ENCODE measurements around the gene PPFIA4. TPM values are rescaled to one million over a fixed set of nuclear protein-coding genes. Genes with fewer than 3 reads are reported as not detected.

The PPFIA4 gene
- total RNA-seq, 1 experiment from 2014 or later, result 10.8 TPM

DNA sequence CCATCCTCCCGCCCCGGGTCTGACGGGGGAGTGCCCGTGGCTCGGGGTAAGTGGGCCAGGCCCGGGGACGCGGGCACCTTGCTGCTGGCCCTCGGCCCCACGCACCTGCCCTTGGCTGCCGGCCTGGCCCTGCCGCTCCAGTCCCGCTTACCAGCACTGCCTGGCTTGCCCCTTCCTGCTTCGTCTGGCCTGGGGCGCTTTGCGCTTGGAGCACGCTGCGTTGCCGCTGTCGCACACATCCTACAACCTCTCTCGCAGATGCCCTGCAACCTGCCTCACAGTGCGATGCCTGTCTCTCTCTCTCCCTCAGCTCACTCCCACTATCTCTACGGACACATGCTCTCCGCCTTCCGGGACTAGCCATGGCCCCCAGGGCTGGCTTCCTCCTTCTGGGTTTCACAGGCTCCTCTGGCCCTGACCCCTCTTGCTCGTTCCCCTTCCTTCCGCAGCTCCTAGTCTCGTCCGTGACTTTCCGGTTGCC lies 49.8 kb downstream of the PPFIA4 start:
- no peak for TF ChIP-seq FOSL1 (IDR thresholded peaks at IDR 0.05; ENCODE audit: low read depth)
- TF ChIP-seq YY1 (IDR thresholded peaks at IDR 0.05; ENCODE audit: extremely low read depth, insufficient replicate concordance, low read depth, low read length), result no peak
- TF ChIP-seq POLR2A (IDR thresholded peaks at IDR 0.05; ENCODE audit: borderline replicate concordance, extremely low read depth, insufficient read depth, insufficient read length), result no peak
- TF ChIP-seq SP1 (IDR thresholded peaks at IDR 0.05; ENCODE audit: low read depth), result no peak
- TF ChIP-seq EZH2phosphoT487 (IDR thresholded peaks at IDR 0.05; ENCODE audit: borderline replicate concordance), result no peak
- TF ChIP-seq, protein P1, sequence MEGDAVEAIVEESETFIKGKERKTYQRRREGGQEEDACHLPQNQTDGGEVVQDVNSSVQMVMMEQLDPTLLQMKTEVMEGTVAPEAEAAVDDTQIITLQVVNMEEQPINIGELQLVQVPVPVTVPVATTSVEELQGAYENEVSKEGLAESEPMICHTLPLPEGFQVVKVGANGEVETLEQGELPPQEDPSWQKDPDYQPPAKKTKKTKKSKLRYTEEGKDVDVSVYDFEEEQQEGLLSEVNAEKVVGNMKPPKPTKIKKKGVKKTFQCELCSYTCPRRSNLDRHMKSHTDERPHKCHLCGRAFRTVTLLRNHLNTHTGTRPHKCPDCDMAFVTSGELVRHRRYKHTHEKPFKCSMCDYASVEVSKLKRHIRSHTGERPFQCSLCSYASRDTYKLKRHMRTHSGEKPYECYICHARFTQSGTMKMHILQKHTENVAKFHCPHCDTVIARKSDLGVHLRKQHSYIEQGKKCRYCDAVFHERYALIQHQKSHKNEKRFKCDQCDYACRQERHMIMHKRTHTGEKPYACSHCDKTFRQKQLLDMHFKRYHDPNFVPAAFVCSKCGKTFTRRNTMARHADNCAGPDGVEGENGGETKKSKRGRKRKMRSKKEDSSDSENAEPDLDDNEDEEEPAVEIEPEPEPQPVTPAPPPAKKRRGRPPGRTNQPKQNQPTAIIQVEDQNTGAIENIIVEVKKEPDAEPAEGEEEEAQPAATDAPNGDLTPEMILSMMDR (IDR thresholded peaks at IDR 0.05 in 2 of 3, conservative IDR thresholded peaks at IDR 0.05 in 1 of 3; ENCODE audit: borderline replicate concordance in 1 of 3, insufficient read depth in 1 of 3, low read depth in 2 of 3, low read length in 2 of 3), result no peak
- TF ChIP-seq TCF7L2 (IDR thresholded peaks at IDR 0.05; ENCODE audit: borderline replicate concordance, extremely low read depth, insufficient read depth, insufficient read length), result no peak
- no peak for TF ChIP-seq CEBPB (IDR thresholded peaks at IDR 0.05; ENCODE audit: low read depth)
- H3K79me2 ChIP-seq (ENCODE audit: insufficient read depth, low read length), result no peaks in the 10 kb centered on the region
- H3K9me2 ChIP-seq (ENCODE audit: insufficient read depth), result no peaks in the 10 kb centered on the region
- no peak overlapping the region for H3K4me2 ChIP-seq (ENCODE audit: low read length)
- ChIA-PET POLR2A (no interaction called here), CTCF (no interaction called here), RAD21 (ENCODE audit: low non-redundant PET in 1 of 2, low total read pairs in 2 of 2, uncharacterized antibody in 2 of 2, unreplicated experiment in 2 of 2) (no interaction called here)
- no peak for DNase-seq (ENCODE audit: low read depth, low spot score)
- no peak overlapping the region for H2AFZ ChIP-seq (ENCODE audit: low read depth, low read length, poor library complexity, severe bottlenecking)
- H3K27ac ChIP-seq (ENCODE audit: low read depth, low read length), result no peak overlapping the region
- H3K27me3 ChIP-seq (ENCODE audit: insufficient read depth, low read length), result no peaks in the 10 kb centered on the region
- intact Hi-C loops (cut with micrococcal nuclease), result no loop called here
- H3K9ac ChIP-seq (ENCODE audit: low read length), result no peak overlapping the region
- H4K20me1 ChIP-seq (ENCODE audit: insufficient read depth), result no peaks in the 10 kb centered on the region
- no peaks in the 10 kb centered on the region for H3K9me3 ChIP-seq (ENCODE audit: control insufficient read depth in 1 of 2, insufficient read depth in 1 of 2, low read depth in 1 of 2, low read length in 2 of 2)
- no peaks in the 10 kb centered on the region for H3K4me1 ChIP-seq (ENCODE audit: control insufficient read depth in 1 of 2, insufficient read depth in 2 of 2, low read length in 2 of 2)
- ATAC-seq, result no peak
- BruUV-seq (replicated peaks), result no TSS peak
- H3K36me3 ChIP-seq (ENCODE audit: control insufficient read depth in 1 of 2, insufficient read depth in 2 of 2, low read length in 2 of 2), result peaks cover 0 to 4% of the 10 kb centered on the region in 2 experiments; a peak in 1 of 4 replicates
- H3K4me3 ChIP-seq (replicated peaks in 1 of 2; ENCODE audit: low read depth in 1 of 2, low read length in 2 of 2), result no peak overlapping the region

DNA sequence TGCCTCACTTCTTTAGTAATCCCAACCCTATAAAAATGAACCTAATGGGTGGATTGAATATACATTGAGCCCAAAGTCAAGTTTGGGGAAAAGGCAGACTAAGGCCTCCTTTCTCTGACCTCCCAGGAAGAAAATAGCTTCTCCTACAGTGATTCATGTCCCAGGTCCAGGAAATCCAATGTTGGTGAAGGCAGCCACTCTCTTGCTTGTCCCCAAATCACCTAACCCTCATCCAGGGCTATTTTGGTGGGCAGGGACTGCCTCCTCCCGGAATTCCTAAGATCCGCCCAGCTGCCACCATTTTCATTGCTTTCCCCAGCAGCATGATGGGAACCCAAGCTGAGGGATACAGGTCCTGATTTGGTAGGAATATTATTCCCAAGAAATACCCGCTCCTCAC lies 51.1 kb downstream of the PPFIA4 start:
- H4K20me1 ChIP-seq (ENCODE audit: insufficient read depth), result no peaks in the 10 kb centered on the region
- H3K9ac ChIP-seq (ENCODE audit: low read length), result no peak overlapping the region
- no peak overlapping the region for H3K27ac ChIP-seq (ENCODE audit: low read depth, low read length)
- ATAC-seq (no peak), DNase-seq (ENCODE audit: low read depth, low spot score) (no peak)
- no peak for TF ChIP-seq SP1 (IDR thresholded peaks at IDR 0.05; ENCODE audit: low read depth)
- TF ChIP-seq, protein P2, sequence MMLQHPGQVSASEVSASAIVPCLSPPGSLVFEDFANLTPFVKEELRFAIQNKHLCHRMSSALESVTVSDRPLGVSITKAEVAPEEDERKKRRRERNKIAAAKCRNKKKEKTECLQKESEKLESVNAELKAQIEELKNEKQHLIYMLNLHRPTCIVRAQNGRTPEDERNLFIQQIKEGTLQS (IDR thresholded peaks at IDR 0.05), result no peak
- no peak overlapping the region for H3K4me2 ChIP-seq (ENCODE audit: low read length)
- ChIA-PET RAD21 (ENCODE audit: low non-redundant PET in 1 of 2, low total read pairs in 2 of 2, uncharacterized antibody in 2 of 2, unreplicated experiment in 2 of 2) (no interaction called here), POLR2A (no interaction called here), CTCF (interaction anchor here (1.1 kb wide), 1 partner anchor 190 kb away, joined by 3 read pairs; no protein-coding TSS in a partner anchor)
- no peaks in the 10 kb centered on the region for H3K27me3 ChIP-seq (ENCODE audit: insufficient read depth, low read length)
- no peaks in the 10 kb centered on the region; a peak in 1 of 4 replicates for H3K36me3 ChIP-seq (ENCODE audit: control insufficient read depth in 1 of 2, insufficient read depth in 2 of 2, low read length in 2 of 2)
- intact Hi-C loops (cut with micrococcal nuclease), result no loop called here
- no peak overlapping the region for H3K4me3 ChIP-seq (replicated peaks in 1 of 2; ENCODE audit: low read depth in 1 of 2, low read length in 2 of 2)
- H3K9me3 ChIP-seq (ENCODE audit: control insufficient read depth in 1 of 2, insufficient read depth in 1 of 2, low read depth in 1 of 2, low read length in 2 of 2), result no peaks in the 10 kb centered on the region
- H3K9me2 ChIP-seq (ENCODE audit: insufficient read depth), result no peaks in the 10 kb centered on the region
- no TSS peak for BruUV-seq (replicated peaks)
- no peaks in the 10 kb centered on the region for H3K4me1 ChIP-seq (ENCODE audit: control insufficient read depth in 1 of 2, insufficient read depth in 2 of 2, low read length in 2 of 2)
- no peaks in the 10 kb centered on the region for H3K79me2 ChIP-seq (ENCODE audit: insufficient read depth, low read length)
- no peak overlapping the region for H2AFZ ChIP-seq (ENCODE audit: low read depth, low read length, poor library complexity, severe bottlenecking)

All from HCT116 (cell line).